Stimulated activated CD8-positive, alpha-beta memory T cell treated with anti-CD3 and anti-CD28 coated beads, Interleukin-2, amount 100 ng/mL, for 1 hour (primary cell): ENCODE measurements around the gene ARL16.

ENCODE experiments used
- DNase-seq, 2 donors: peaks; one replicate each; pipeline ENCODE4 v3.0.0-alpha.2; 2020; ENCODE audit warnings: low read depth in 2 of 2

Gene ARL16

DNA sequence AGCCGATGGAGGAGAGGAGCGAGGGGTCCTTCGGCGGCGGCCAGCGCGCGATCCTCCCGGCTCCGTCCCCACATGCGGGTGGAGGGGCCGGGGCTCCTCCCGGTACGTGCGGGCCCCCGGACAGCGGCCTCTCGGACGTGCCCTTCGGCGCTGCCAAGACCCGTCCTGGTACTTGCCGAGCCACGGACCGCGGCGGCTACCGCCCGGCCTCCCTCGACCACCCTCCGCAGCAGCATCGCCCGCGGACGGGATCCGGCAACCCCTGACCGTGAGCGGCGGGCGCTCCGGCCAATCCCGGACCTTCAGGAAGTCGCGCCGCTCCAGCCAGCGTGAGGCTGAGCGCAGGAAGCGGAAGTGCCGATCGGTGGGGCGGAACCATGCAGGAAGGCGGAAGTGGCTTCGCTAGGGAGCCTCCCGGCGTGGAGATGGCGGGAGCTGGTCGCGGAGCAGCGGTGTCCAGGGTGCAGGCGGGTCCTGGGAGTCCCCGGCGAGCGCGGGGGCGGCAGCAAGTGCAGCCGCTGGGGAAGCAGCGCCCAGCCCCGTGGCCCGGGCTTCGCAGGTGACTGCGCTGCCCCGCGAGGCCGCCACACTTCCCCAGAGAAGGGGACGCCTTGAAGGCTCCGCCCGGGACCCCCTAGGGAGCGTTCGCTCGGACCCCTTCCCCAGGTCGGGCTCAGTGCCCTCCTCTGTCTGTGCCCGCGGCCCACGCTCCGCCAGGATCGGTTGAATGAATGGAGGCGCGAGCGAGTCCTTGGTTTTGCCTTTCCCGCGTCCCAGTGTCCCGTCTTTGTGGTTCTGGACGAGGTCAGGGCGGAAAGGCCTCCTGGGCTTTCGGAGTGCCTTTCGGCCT, 17.0 kb downstream of the ARL16 start, which contains the start of the genes CCDC137 and OXLD1:
Gene CCDC137, plus strand, starts transcription at position 396 of the 850 bp plus-strand sequence. Its CDS starts 30 bp downstream, at position 426.
Gene OXLD1, minus strand, starts transcription at position 264 of the 850 bp plus-strand sequence. Its CDS starts 28 bp downstream, at position 236.
- peak; percentile 83 to 87 for DNase-seq

DNA sequence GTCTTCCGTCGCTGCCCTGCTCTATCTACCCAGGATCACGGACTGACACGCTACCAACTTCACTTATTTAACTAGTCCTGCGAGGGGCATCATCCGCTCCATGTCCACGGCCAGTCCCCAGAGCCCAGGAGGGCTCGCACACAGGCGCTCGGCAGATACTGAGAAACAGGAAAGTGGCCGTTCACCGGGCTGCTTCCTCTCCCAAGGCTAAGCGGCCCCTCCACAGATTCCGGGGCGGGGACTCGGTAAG, 17.6 kb downstream of the ARL16 start:
- DNase-seq, result no peak

DNA sequence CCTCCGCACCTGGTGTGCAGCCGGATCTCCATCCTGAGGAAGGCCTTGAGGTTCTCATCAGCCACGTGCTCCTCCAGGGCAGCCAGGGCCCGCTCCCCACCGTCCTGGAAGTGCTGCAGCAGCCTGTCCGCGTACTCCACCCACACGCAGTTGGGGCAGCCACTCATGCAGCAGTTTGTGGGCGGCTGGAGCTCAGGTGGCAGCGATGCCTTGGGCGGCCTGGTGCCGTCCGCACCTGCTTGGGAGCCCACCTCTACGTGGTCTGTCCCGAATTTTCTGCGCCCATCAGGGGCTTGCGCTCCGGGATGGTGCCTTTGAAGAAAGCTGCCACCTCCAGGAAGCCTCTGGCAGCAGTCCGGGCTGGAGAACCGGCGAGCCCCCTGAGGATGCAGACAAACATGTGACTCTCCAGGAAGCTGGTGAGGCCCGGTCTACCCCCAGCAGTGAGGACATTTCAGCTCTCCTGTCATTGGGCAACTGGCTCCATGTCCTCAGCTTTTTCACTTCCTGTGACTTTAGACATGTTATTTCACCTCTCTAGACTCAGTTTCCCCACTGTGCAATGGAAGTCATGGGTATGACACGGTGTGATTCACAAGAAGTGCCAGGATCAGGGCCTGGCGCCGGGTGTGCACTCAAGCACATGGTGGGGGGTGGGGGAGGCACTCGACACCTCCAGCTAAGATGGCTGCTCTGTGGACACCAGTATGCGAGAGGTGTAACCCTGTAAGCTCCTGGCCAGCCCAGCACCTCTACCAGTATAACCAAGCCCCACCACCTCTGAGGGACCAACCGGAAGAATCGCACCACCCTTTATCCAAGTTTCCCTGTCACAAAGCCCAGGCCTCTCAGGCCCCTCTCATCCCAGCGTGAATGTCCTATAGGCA, 18.1 kb downstream of the ARL16 start:
- DNase-seq, result no peak

DNA sequence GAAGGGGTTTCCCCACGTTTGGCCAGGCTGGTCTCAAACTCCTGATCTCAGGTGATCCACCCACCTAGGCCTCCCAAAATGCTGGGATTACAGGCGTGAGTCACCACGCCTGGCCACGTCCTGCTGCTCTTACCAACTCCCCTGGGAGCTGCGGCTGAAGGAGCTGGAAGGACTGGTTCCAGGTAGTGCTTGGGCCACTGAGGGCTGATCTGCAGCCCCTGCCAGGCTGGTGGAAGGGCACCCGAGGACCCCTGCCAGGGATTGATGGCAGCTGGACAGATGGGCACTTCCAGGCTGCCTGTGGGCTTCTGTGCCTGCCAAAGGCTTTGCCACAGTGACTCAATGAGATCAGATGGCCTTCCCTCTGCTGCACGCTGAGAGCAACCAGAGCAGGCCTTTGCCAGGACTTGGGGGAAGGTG, 19.5 kb downstream of the ARL16 start:
- no peak for DNase-seq

DNA sequence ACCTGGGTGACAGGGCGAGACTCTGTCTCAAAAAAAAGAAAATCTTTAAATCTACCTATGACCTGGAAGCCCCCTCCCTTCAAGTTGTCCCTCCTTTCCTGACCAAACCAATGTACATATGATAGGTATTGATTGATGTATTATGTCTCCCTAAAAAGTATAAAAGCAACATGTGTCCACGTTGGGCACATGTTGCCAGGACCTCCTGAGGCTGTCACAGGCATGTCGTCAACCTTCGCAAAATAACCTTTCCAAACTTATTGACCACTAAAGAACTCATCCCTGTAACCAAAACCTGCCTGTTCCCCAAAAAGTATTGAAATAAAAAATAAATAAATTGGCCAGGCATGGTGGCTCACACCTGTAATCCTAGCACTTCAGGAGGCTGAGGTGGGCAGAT, 21.6 kb downstream of the ARL16 start:
- DNase-seq, result no peak

DNA sequence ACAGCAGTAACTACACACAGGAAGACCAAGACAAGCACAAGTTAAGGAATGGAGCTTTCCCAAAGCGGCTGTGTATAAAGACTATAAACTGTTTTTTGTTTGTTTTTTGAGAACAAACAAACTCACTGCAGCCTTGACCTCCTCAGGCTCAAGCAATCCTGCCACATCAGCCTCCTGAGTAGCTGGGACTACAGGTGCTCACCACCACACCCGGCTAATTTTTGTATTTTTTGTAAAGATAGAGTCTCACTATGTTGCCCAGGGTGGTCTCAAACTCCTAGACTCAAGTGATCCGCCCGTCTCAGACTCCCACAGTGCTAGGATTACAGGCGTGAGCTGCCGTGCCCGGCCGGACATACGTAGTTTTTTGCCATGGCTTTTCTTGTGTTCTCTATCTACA, 23.2 kb downstream of the ARL16 start:
- no peak for DNase-seq

DNA sequence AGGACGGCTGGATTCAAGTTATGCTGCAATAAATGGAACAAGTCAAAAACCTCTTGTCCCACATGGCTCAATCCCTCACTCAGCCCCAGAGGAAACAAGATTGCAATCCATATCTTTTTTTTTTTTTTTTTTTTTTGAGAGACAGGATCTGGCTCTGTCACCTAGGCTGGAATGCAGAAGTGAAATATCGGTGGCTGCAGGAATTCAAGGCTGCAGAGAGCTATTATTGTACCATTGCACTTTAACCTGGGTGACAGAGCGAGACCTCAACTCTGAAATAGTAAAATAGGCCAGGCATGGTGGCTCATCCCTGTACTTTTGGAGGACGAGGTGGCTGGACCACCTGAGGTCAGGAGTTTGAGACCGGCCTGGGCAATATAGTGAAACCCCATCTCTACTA, 24.6 kb downstream of the ARL16 start:
- DNase-seq, result no peak

DNA sequence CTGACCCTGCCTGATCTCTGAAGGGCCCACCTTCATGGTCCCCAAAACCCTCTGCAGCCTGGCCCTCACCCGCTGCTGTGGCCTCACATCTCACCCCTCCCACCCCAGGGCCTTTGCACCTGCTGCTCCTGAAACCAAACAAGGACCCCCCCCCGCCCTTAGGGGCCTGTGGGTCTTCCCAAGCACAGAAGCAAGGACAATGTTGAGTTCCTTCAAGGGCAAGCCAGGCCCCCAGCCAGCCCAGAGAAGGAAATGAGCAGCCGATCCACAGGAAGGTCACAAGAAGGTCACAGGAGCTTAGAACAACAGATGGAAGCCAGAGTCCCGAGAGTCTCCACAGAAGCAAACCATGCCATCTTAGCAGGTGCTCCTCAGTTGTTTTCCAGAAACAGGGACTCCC, 26.8 kb downstream of the ARL16 start:
- no peak for DNase-seq

DNA sequence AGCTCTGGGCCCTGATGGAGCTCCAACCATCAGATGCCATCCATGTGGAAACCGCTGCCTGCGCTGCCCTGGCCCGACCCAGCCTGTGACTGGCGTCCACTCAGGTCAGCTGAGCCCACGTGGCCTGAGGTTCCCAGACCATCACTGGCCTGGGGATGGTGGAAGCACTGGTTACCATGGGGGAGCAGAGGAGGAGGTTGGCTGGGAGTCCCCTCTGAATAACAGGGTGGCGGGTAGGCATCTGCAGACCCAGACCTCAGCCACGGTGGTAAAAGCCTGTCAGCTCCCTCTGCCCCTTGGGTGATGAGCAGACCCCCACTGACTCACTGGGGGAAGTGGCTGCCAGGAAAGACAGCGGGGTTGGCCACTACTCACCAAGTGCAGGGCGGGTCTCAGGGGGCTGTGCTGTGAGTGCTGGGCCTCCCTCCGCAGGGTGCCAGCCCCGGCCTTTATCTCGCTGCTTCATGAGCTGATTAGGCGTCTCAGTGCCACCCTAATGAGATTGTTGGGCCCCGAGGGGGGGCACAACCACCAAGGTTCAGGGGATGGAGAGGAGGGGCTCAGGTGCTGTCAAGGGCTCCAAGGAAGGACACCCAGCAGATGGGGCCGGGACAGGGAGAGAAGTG, 27.4 kb downstream of the ARL16 start, which contains the start of gene PDE6G:
Gene PDE6G, minus strand, starts transcription at position 425 of the 626 bp plus-strand sequence. CDS start 3,237 bp downstream, outside the sequence.
- no peak for DNase-seq

DNA sequence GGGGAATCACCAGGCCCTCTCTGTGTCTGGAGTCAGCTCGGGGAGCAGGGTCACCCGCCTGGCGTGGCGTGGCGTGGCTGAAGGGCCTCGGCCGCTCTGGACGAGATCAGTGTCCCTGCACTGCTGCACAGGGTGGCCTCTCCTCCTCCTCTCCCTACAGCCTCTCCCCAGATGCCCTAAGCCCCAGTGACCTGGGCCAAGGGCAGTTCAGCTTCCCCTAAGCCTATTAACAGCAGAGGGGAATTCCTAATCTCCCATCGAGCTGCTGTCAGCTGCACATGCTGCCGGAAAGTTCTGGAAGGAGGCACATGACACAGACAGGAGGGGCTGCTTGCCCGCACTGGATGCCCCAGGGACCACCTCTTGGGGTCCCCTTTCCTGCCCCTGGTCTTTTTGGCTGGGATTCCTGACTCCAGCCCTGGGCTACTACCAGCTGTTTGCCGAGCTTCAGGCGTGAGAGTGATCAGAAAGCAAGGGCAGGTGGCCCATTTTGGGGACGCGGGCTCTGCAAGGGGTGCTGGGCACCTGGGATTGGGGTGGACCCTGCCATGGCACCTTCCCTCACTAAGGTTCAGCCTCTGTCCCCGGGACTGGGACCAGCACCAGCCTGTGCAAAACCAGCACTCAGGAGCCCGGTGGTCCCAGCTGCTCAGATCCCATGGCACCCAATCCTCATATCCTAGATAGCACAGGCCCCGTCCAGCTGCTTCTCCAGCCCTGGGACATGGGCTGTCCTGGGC, 28.0 kb downstream of the ARL16 start:
- DNase-seq, result no peak

DNA sequence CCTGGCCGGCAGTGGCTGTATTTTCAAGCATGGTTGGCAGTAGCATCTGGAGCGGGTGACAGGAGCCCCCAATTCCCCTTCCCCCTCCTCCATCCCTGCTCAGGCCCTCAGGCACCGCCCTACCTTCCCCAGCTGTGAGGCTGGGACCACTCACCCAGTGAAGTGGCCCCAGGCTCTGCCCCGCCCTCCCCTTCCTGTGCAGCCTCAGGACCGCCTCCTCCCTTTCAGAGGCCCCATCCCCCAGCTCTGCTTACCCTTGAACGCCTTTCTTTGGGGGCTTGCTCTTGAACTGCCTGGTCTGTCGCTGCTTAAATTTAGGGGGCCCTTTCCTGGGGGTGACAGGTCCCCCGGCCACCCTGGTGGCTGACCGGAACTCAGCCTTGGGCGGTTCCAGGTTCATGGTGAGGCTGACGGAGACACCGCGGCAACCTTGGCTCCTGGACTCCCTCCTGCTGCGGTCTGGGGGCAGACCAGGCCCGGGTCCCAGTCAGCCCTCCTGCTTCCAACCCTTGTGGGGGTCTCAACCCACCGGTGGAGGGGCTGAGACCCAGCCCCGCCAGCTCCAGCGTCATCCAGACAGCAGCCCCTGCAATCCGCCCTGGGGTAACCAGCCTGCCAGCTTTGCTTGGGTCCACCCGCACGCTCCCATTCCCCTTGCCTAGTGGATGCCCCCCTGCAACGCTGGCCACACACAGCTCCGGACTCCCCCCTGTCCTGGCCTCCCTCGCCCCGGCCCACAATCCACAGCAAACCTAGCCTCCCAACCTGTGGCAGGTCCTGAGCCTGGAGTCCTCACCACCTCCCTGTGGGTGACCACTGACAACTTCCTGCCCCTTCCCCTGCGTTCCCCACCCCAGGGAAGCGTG, 30.5 kb downstream of the ARL16 start:
- DNase-seq, result no peak

DNA sequence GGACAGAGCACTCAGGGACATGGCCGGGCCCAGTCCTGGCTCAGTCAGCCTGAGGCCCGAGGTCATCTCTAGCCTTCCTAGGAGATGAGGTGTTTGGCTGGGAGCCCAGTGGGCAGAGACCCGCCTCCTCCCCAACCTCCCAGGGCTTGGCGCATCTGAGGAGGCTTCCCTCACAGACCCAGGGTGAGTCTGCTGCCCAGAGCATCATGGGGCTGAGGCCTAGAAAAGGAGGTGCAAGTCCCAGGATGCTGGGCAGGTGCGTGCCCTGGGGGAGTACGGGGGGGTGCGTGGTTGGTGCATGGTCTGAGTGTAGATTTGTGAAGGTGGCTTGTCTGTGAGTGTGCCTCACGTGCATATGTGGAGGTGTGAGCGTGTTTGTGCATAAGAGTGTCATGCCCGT, 31.9 kb downstream of the ARL16 start:
- DNase-seq, result no peak

DNA sequence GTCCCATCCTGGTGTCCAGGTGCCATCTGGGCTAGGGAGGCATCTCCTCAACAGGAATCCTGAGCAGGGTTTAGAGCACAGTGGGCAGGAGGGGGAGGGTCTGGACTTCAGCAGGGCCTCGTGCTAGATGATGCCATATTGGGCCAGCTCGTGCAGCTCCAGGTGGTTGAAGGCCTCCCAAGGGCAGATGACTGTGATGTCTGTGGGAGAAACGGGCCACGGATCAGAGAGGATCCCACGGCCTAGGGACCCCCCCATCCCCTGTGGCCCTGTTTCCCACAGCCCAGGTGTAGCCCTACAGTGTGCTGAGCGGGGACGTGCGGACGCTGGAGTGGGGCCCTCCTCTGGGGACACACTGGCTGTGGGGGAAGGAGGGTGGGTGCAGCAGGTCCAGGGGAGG, 32.6 kb downstream of the ARL16 start:
- no peak for DNase-seq

DNA sequence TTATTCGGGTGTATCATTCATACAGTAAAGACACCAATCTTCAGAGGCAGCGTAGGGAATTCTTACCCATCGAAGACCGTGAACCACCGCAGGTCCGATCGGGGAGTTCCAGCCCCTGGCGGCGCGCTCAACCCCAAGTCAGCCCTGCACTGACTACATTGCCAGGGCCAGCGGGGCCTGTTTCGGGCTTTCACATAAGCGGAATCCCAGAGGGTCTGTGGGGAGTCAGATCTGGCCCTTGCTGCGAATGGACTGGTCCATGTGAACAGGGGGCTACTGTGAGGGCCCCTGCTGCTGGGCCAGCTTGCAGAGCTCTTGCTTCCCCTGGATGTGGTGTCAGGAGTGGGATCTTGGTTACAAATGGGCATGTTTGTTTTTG, 34.9 kb downstream of the ARL16 start:
- DNase-seq, result no peak

DNA sequence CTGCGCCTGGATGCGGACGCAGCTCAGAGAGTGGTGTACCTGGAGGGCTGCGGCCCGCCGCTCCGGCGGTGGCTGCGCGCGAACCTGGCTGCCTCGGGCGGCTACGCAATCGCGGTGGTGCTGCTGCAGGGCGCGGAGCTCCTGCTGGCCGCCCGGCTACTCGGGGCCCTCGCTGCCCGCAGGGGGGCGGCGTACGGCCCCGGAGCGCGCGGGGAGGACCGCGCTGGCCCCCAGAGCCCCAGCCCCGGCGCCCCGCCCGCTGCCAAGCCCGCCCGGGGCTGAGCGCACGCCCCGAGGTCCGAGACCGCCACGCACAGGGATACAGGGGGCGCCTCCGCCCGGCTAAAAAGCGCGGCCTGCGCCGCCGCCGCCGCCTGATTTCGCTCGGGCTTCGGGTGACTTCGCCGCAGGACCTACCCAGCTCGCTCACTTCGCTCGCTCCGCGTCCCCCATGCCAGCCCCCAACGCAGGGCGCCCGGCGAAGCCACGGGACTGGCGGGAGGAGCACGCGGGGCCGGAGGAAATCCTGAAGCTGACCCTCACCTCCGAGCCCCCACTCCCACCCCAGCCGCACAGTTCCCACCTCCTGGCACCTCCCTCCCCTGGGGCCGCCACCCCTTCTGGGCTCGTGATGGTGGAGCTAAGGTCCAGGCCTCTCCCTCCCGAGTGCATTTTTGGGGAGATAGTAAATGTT, 35.4 kb downstream of the ARL16 start:
- no peak for DNase-seq

DNA sequence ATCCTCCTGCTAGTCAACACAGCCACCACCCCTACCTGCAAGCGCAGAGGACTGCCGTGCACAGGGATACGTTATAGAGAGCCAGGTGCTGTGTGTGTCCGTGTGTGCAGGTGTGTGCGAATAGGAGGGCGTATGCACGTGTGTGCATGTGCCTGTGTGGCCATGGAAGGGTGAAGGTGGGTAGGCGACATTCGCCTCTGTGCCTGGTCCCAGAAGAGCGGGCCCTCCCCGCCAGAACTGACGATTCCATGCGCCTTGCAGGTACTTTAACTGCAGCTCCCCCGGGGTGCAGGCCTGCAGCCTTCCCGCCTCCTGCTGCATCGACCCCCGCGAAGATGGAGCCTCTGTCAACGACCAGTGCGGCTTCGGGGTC, 36.0 kb downstream of the ARL16 start:
- no peak for DNase-seq

DNA sequence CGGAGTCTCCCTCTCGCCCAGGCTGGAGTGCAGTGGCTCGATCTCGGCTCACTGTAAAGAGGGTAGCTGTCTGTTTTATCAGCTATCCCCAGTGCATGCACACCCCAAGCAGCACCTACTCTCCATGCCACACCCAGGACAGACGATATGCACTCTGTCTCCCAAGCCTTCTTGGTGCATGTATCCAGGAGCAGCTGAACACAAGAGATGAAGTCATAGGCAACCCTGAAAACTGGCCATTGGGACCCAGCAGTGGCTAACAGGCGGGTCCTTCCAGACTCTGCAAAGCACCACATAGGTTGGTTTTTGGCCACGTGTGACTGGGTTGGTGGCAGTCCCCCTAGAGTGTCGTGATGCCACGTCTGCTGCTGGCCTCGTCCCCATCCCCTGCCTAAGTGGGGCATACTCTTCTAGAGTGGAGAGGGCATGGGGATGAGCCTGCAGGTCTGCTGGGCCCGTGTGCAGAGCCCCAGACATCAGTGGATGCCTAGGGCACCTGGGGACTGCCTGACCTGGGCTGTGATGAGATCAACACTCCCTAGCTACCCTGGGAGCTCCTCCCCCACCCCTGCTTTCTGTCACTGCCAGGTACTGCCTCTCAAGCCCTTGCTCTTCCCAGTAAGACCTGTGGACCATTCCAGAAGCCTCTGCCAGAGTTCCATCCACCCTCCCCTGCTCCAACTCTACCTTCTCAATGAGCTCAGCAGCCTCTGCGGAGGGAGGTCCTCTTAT, 36.6 kb downstream of the ARL16 start:
- no peak for DNase-seq

DNA sequence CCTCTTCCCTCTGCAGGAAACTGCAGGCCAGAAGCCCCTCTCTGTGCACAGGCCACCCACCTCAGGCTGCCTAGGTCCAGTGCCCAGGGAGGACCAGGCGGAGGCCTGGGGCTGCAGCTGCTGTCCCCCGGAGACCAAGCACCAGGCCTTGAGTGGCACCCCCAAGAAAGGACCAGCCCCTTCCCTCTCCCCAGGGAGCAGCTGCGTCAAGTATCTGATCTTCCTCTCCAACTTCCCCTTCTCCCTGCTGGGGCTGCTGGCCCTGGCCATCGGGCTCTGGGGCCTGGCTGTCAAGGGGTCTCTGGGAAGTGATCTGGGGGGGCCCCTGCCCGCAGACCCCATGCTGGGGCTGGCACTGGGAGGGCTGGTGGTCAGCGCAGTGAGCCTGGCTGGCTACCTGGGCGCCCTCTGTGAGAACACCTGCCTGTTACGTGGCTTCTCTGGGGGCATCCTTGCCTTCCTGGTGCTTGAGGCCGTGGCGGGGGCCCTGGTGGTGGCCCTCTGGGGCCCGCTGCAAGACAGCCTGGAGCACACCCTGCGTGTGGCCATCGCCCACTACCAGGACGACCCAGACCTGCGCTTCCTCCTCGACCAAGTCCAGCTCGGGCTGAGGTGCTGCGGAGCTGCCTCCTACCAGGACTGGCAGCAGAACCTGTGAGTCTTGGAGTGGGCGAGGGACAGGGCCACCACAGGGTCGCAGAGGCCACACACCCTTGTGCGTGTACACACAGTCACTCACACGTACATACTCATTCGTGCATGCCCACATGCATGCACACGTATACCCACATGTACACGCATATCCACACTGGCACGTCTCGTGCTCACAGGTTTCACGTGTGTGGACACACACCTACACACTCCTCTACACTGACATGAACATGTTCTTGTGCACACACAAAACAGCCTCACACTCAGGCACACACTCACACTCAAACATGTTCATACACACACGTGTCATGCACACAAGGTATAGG, 38.3 kb downstream of the ARL16 start:
- no peak for DNase-seq
